AG09319 (cell line): ENCODE data around the gene TPK1.

Source experiments
- DNase-seq: peaks from one replicate; pipeline ENCODE4 v3.0.0-alpha.2; 2010; ENCODE audit warnings: low read depth; ENCODE audit errors: extremely low read depth
- TF ChIP-seq, protein P1 (sequence below): IDR thresholded peaks from 2 replicates; pipeline ENCODE4 v1.5.1; 2011; ENCODE audit warnings: low read depth, mild to moderate bottlenecking, inconsistent platforms, low read length, moderate library complexity

Gene TPK1

DNA sequence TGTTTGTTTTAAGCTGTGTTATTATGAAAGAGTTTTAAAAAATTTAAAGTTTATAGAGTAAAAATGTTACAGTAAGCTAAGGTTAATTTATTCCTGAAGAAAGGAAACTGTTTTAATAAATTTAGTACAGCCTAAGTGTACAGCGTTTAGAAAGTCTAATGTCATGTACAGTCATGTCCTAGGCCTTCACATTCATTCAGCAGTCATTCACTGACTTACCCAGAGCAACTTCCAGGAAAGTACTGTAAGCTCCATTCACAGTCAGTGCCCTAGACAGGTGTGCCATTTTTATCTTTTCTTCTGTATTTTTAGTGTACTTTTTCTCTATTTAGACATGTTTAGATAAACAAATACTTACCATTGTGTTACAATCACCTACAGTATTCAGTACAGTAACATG lies 126.8 kb downstream of the TPK1 start:
- TF ChIP-seq, protein P1, sequence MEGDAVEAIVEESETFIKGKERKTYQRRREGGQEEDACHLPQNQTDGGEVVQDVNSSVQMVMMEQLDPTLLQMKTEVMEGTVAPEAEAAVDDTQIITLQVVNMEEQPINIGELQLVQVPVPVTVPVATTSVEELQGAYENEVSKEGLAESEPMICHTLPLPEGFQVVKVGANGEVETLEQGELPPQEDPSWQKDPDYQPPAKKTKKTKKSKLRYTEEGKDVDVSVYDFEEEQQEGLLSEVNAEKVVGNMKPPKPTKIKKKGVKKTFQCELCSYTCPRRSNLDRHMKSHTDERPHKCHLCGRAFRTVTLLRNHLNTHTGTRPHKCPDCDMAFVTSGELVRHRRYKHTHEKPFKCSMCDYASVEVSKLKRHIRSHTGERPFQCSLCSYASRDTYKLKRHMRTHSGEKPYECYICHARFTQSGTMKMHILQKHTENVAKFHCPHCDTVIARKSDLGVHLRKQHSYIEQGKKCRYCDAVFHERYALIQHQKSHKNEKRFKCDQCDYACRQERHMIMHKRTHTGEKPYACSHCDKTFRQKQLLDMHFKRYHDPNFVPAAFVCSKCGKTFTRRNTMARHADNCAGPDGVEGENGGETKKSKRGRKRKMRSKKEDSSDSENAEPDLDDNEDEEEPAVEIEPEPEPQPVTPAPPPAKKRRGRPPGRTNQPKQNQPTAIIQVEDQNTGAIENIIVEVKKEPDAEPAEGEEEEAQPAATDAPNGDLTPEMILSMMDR, result no peak

DNA sequence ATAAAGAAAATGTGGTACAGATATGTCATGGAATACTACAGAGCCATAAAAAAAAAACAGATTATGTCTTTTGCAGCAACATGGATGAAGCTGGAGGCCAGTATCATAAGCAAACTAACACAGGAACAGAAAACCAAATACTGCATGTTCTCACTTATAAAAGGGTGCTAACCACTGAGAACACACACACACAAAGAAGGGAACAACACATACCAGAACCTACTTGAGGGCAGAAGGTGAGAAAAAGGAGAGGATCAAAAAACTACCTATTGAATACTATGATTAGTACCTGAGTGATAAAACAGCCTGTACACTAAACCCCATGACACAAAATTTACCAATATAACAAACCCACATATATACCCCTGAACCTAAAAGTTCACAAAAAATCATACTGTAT lies 144.6 kb downstream of the TPK1 start:
- TF ChIP-seq, protein P1, result no peak
- no peak for DNase-seq

More for the DNA sequence above, 126.8 kb downstream of the TPK1 start:
- no peak for DNase-seq

DNA sequence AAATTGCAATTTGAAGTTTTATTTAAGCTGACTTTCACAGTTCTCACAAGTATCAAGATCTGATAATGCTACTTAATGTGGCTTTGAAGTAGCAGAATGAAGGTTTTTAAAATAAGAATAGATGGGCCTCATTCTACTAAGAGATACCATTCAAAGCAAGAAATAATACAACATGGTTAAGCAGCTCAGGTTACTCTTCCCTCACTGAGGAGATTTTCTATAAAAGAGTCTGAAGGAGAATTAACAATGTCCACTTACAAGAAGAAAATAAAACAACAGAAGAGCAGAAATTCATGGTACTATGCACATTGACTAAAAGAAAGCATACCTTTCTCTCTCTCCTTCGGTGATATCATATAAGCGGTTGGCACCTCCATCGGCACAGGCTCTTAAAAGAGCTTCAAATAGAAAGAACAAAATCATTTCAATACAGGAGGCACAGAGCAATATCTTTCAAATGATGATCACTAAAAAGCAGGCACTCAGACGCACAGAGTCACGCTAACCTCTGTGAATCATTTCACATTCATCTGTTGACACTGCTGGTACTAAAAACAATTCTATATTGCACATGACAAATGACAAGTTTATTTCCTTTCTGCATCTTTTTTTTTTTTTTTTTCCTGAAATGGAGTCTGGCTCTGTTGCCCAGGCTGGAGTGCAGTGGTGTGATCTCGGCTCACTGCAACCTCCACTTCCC lies 153.1 kb downstream of the TPK1 start:
- DNase-seq, result no peak
- TF ChIP-seq, protein P1, result no peak

DNA sequence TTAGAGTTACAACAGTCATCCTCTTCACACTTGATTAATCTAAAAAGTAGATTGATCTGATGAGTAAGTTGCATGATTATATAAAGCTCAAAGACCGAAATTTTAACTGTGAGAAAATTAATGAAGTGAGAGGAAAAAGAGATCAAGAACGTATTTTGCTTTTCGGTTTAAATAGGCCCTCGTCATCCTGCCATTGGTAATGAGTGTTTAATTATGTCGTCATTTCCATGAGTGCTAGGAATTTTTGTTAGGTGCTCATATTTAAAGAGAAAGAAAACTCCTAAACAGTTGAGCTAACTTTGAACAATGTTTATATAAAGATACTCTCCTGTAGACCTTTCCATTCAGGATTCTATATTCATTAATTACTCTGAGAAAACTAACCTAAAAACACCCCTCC lies 159.4 kb downstream of the TPK1 start:
- TF ChIP-seq, protein P1, result no peak
- no peak for DNase-seq

DNA sequence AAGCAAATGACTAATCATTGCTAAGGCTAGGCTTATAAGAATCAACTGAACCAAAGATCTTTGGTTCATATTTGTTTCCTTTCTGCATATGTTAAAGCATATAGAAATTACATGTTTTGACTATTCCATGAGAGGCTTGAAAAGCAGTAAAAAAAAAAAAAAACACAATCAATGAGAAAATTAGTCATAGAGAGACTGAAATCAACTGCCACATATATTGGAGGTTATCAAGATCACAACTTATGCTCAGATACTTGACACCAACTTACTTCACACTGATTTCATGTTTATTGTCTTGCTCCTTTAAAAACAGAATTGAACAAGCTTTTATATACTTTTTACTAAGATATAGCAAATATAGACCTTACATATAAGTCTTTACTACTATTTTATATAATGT lies 161.3 kb downstream of the TPK1 start:
- DNase-seq, result no peak
- TF ChIP-seq, protein P1, result no peak

DNA sequence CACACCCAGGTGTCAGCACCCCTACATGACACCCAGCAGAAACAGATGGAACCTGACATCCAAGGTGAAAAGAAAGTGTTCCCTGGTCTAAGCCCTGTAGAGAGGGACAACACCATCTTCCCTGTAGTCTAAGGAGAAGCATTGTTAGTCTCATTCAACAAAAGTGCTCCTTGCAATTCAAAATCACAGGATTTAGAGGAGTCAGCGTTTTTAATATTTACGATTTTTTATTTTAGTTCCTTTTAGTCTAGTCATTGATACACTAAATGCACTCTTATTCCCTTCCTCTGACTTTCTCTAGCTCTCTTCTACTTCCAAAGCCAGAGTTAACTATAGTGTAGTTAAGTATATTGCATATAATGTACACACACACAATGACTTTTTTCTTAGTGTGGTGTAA lies 163.0 kb downstream of the TPK1 start:
- DNase-seq, result no peak
- TF ChIP-seq, protein P1, result no peak

DNA sequence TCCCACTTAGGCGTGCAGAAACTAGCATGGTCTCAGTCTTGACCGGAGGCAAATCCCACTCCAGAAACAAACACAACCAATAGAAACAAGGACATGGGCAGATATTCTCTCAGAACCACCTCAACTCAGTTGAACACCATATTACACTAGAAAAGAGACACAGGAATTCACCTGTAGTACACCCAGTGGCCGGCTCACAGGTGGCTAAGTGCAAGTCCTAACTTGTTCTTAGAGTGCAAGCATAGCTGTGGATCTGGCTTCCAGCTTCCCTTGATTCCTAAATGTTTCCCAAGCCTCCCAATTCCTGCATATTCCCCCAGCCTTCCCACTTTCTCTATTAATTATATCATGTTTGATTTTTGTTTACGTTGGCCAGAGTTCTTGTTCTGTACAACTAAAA lies 164.4 kb downstream of the TPK1 start:
- TF ChIP-seq, protein P1, result no peak
- no peak for DNase-seq
